PC-9 (cell line): Measurements from ENCODE around the gene IFNAR1.
"Not testable (repeated sequence)": the region's sequence is repeated elsewhere in the genome, so short reads cannot be mapped to it uniquely, and the experiment has no call there.

Experiments
- CTCF ChIP-seq: fragments of 200-600 bp; sonication (generic); conservative IDR thresholded peaks from 2 replicates; pipeline ENCODE4 v1.6.1; 2017; ENCODE audit warnings: mixed run types, antibody characterized with exemption, mild to moderate bottlenecking, moderate library complexity
- EZH2 ChIP-seq: fragments of 200-600 bp; sonication (generic); IDR thresholded peaks from 2 replicates; pipeline ENCODE4 v1.8.0; 2017; ENCODE audit warnings: antibody characterized with exemption, low read depth

- TF ChIP-seq EZH2, CTCF: not testable (repeated sequence)
These were observed 39.3 kb downstream of the IFNAR1 start for GRCh38 chr21:33363911-33364609.
